SKM-1 treated with dmso at 0.1 percent for 144 hours (cell line): Measurements from ENCODE around the gene ASCL2.

Experiments used
- DNase-seq: peaks from one replicate; lab custom pipeline; 2025; ENCODE audit not compliant: unreplicated experiment; lab: John Stamatoyannopoulos, UW

ASCL2 gene

GRCh38 chr11:2270322-2271076 lies at the start of gene ASCL2:
Gene ASCL2, minus strand, starts transcription at chr11:2270588. Its CDS starts 256 bp downstream, at chr11:2270332.
- no peak for DNase-seq

DNA sequence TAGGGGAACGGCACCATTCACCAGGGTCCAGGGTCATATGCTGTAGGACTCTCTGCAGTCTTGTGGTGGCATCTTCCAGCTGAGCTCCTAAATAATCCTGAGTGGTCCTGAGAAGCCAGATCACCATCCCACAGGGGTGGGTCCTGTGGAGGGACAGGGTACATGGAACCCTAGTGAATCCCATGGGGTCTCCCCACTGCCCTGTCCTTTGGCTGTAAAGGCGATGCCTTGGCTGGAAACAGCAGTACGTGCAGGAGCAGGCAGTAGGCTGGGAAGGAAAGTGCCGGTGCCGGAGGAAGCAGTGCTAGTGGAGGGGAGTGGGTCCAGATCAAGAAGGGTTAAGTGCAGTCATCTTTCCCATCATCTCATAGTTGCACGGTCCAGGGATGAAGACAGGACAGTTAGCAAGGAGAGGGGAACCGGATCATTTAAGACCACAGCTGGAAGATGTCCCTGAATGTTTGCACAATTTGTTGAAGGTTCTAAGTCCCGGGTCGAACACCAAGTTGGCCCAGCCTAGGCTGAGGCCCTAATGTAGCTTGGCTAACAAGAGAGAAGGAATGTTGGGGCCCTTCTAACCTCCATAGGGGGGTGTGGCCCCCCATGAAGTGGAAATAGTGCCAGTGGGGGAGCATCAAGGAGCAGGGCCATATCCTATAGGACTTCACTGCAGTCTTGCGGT lies 49.5 kb upstream of the ASCL2 start:
- DNase-seq, result no peak

GRCh38 chr11:2318707-2319106 lies 48.3 kb upstream of the ASCL2 start:
- no peak for DNase-seq

GRCh38 chr11:2318123-2318522 lies 47.7 kb upstream of the ASCL2 start:
- DNase-seq, result no peak

DNA sequence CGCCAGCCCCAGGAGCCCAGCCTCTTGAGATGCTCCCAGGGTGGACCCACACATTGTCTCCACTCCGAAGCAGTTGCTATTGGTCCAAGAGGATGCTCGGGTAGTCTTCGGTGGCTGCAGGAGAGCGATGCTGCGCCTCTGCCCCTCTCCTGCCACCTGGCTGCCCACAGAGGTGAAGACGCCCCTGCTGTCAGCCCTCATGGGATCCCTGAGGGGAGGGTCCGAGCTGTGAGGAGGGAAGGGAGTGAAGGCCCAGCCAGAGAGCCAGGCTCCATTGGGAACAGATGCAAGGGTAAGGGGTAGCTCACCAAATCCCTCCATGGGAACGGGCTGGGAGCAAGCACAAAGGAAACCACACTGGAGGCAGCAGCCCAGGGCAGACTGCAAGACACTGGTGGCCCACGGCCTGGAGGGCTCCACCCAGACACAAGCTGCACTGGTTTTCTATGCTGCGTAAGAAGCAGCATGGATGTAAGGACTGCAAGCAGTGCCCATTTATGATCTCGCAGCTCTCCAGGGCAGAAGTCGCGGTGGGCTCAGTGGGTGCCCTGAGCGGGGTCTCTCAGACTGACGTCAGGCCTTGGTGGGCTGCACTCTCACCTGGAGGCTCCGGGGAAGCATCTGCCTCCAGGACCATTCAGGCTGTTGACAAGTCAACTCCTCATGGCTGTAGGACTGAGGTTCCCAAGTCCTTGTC lies 47.1 kb upstream of the ASCL2 start:
- no peak for DNase-seq

DNA sequence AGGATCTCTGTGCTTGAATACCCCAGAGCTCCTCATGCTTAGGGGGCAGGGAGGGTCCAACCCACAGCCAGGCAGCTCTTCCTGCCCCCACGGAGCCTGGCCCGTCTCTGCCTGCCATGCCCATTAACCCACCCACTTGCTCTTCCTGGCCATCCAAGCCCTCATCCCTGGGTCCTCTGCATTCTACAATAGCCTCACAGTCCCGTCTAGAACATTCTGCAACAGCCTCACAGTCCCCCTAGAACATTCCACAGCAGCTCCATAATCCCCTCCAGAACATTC lies 46.5 kb upstream of the ASCL2 start:
- no peak for DNase-seq

DNA sequence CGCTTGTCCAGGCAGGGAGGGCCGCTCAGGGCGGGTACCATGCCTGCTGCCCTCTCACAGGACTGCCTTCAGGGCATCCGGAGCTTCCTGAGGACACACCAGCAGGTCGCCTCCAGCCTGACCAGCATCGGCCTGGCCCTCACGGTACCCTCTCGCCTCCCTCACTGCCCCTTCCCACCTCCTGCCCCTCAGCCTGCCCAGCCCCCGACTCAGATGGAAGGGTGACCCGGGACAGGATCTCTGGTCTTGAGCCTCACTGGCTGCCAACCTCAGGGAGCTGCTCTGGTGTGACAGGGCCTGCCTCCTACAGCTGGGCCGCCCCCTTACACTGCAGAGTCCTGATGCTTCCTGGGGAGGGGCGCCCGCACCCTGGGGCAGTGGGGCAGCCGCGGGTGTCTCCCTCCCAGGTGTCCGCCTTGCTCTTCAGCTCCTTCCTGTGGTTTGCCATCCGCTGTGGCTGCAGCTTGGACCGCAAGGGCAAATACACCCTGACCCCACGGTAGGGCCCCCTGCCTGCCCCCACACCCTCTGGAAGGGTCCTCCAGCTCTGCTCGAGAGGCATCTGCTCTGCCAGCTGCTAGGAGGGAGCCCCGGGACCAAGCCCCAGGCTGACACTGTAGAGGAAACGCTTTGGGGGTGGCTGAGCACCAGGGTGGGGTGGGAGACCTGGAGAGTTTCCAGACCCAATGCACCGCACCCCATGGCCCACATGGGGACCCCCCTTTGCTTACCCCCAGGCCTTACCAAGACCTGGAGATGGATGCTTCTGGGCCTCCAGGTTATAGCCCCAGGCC lies 46.0 kb upstream of the ASCL2 start:
- DNase-seq, result no peak

GRCh38 chr11:2315395-2316168 lies 45.2 kb upstream of the ASCL2 start:
- no peak for DNase-seq

DNA sequence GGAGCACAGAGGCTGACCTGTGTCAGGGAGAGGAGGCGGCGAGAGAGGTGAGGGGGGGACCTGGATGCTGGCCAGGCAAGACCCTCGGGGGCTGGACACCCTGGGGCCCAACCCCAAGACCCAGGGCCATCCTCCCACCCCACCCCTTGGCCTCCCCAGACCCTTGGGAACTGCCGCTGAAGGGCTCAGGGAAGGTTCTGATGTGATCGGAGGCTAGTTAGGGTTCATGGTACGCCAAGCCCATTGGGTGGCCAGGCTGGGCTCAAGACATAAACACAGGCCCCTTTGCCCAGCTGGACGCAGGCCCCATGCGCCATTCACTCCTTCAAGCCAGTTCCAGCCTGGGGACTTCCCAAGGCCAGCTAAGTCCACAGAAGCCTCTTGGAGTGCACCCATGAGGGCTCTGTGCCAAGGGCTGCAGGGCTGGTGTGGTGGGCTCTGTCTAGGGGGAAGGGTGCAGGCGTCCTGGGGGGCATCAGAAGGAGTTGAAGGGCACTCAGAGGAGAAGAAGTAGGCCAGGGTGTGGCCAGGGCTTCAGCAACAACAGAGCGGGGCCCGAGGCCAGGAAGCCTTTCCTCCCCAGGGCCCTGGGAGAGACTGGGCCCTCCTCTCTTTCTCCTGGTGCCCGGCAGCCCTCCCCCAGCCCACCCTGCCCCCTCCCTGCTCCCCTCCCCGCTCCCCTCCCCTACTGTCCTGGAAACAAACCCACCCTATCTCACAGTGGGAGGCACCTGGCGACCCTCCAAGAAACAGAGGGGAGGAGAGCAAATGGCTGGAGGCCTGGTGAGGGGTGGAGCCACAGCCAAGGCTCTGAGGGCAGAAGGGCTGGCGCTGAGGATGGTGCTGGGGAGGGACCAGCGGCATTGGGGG lies 44.4 kb upstream of the ASCL2 start:
- DNase-seq, result no peak

DNA sequence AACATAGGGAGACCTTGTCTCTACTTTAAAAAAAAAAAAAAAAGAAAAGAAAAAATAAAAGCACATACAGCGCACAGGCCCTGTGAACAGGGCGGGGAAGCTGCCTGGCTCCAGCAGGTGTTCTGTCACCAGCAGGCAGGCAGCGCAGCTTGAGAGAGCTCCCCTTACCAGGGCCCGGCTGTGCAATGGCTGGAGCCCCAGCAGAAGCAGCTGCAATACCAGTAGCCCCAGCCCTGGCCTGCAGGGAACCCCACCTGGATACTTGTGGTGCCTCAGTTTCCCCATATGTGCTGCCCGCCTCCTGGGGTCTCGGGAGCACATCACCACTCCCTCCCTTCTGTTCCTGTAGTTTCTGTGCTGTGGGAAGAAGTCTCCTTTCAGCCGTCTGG lies 43.7 kb upstream of the ASCL2 start:
- DNase-seq, result no peak

GRCh38 chr11:2313051-2313951 lies 42.9 kb upstream of the ASCL2 start:
- no peak for DNase-seq

GRCh38 chr11:2312232-2313042 lies 42.0 kb upstream of the ASCL2 start:
- DNase-seq, result no peak

GRCh38 chr11:2311353-2312133 lies 41.2 kb upstream of the ASCL2 start:
- DNase-seq, result no peak

- no peak for DNase-seq
Observed at GRCh38 chr11:2310786-2311352, 40.5 kb upstream of the ASCL2 start.

GRCh38 chr11:2310073-2310785 lies 39.8 kb upstream of the ASCL2 start:
- DNase-seq, result no peak
